Astrocyte (in vitro differentiated cells and primary cell): ENCODE data around the gene GADD45GIP1. TPM values are rescaled to one million over a fixed set of nuclear protein-coding genes. Genes with fewer than 3 reads are reported as not detected.

Source experiments
- DNase-seq: peaks from one replicate; pipeline ENCODE4 v3.0.0-alpha.2; 2010; ENCODE audit warnings: low read depth
- FAIRE-seq: peaks from 2 replicates; lab custom pipeline; 2011; peaks lifted over from hg19 to GRCh38; lab: Jason Lieb, UNC
- H2AFZ ChIP-seq: 2 replicates; pipeline ENCODE4 v1.6.0; 2012; ENCODE audit warnings: low read depth, low read length, inconsistent platforms
- H3K27ac ChIP-seq: 2 replicates; pipeline ENCODE4 v1.5.1; 2011; ENCODE audit warnings: low read depth, low read length, inconsistent platforms
- H3K27me3 ChIP-seq: 2 replicates; pipeline ENCODE4 v1.6.0; 2011; ENCODE audit warnings: low read length, inconsistent platforms; ENCODE audit not compliant: insufficient read depth
- H3K36me3 ChIP-seq: 2 replicates; pipeline ENCODE4 v1.5.1; 2011; ENCODE audit warnings: low read length, inconsistent platforms; ENCODE audit not compliant: insufficient read depth
- H3K4me1 ChIP-seq: 2 replicates; pipeline ENCODE4 v1.5.1; 2011; ENCODE audit warnings: low read length, inconsistent platforms; ENCODE audit not compliant: insufficient read depth
- H3K4me2 ChIP-seq: 2 replicates; pipeline ENCODE4 v1.6.0; 2012; ENCODE audit warnings: low read length, inconsistent platforms
- H3K4me3 ChIP-seq: 2 replicates; pipeline ENCODE4 v1.5.1; 2011; ENCODE audit warnings: low read depth, mild to moderate bottlenecking, low read length, inconsistent platforms; ENCODE audit not compliant: insufficient read depth
- H3K79me2 ChIP-seq: 2 replicates; pipeline ENCODE4 v1.6.0; 2012; ENCODE audit warnings: mild to moderate bottlenecking, low read length, inconsistent platforms; ENCODE audit not compliant: insufficient read depth
- H3K9ac ChIP-seq: 2 replicates; pipeline ENCODE4 v1.6.0; 2012; ENCODE audit warnings: mild to moderate bottlenecking, low read length, inconsistent platforms
- H3K9me3 ChIP-seq: 2 replicates; pipeline ENCODE4 v1.5.1; 2012; ENCODE audit warnings: low read depth, mild to moderate bottlenecking, low read length, inconsistent platforms; ENCODE audit not compliant: insufficient read depth
- H4K20me1 ChIP-seq: 2 replicates; pipeline ENCODE4 v1.6.0; 2012; ENCODE audit warnings: low read length, inconsistent platforms; ENCODE audit not compliant: insufficient read depth
- H3K27ac Mint-ChIP-seq: one replicate; pipeline ENCODE4 v1.8.0; 2021; ENCODE audit warnings: mild to moderate bottlenecking, mixed read lengths; ENCODE audit not compliant: unreplicated experiment
- H3K27me3 Mint-ChIP-seq: one replicate; pipeline ENCODE4 v1.8.0; 2021; ENCODE audit warnings: low read depth, mixed read lengths; ENCODE audit not compliant: unreplicated experiment
- H3K36me3 Mint-ChIP-seq: one replicate; pipeline ENCODE4 v1.8.0; 2021; ENCODE audit warnings: low read depth, mixed read lengths; ENCODE audit not compliant: unreplicated experiment
- H3K4me1 Mint-ChIP-seq: one replicate; pipeline ENCODE4 v1.8.0; 2021; ENCODE audit warnings: low read depth, mixed read lengths; ENCODE audit not compliant: unreplicated experiment
- H3K4me3 Mint-ChIP-seq: one replicate; pipeline ENCODE4 v1.8.0; 2021; ENCODE audit warnings: mild to moderate bottlenecking, moderate library complexity, mixed read lengths; ENCODE audit not compliant: unreplicated experiment
- H3K9me3 Mint-ChIP-seq: one replicate; pipeline ENCODE4 v1.8.0; 2021; ENCODE audit warnings: mild to moderate bottlenecking, mixed read lengths; ENCODE audit not compliant: unreplicated experiment
- EZH2 ChIP-seq: IDR thresholded peaks from 2 replicates; pipeline ENCODE4 v1.6.1; 2012; ENCODE audit warnings: mild to moderate bottlenecking, low read length, inconsistent platforms; ENCODE audit not compliant: insufficient read depth
- total RNA-seq: library from RNA; stranded (reverse); gene quantifications from 2 replicates; pipeline ENCODE4 v1.2.1, GENCODE V29; 2021
- TF ChIP-seq, protein P1 (sequence below): IDR thresholded peaks from 2 replicates; pipeline ENCODE4 v1.5.1; 2011; ENCODE audit warnings: low read depth, mild to moderate bottlenecking, inconsistent platforms, low read length, moderate library complexity; ENCODE audit not compliant: insufficient read depth

Gene GADD45GIP1
- total RNA-seq, 1 donor from 2014 or later: 35.5 TPM

DNA sequence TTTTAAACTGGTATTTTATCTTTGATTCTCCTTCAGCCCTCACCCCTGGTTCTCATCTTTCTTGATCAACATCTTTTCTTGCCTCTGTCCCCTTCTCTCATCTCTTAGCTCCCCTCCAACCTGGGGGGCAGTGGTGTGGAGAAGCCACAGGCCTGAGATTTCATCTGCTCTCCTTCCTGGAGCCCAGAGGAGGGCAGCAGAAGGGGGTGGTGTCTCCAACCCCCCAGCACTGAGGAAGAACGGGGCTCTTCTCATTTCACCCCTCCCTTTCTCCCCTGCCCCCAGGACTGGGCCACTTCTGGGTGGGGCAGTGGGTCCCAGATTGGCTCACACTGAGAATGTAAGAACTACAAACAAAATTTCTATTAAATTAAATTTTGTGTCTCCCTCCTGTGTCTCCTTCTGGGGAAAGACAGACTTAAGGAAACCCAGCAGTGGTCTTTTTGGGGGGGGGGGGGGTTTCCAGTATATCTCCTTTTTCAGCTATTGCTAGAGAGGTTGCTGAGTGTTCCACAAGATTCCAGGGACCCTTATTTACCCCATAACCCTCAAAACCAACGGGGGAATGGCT lies 12.8 kb downstream of the GADD45GIP1 start:
- peak overlapping the region; percentile 86 for H3K4me3 Mint-ChIP-seq

DNA sequence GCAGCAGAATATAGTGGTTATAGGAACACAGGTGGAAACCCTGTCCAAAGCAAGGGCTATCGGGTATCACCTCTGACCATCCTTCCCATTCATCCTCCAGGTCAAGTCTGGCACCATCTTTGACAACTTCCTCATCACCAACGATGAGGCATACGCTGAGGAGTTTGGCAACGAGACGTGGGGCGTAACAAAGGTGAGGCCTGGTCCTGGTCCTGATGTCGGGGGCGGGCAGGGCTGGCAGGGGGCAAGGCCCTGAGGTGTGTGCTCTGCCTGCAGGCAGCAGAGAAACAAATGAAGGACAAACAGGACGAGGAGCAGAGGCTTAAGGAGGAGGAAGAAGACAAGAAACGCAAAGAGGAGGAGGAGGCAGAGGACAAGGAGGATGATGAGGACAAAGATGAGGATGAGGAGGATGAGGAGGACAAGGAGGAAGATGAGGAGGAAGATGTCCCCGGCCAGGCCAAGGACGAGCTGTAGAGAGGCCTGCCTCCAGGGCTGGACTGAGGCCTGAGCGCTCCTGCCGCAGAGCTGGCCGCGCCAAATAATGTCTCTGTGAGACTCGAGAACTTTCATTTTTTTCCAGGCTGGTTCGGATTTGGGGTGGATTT lies 13.5 kb downstream of the GADD45GIP1 start:
- DNase-seq (no peak), FAIRE-seq (no peak)
- no peak overlapping the region for H3K4me3 ChIP-seq
- Mint-ChIP-seq H3K4me3 (peak overlapping the region; percentile 74), H3K9me3 (no peaks in the 10 kb centered on the region), H3K27me3 (no peaks in the 10 kb centered on the region), H3K36me3 (peaks cover 29% of the 10 kb centered on the region), H3K4me1 (peaks cover 31% of the 10 kb centered on the region), H3K27ac (peak overlapping the region; percentile 96)
- H3K4me2 ChIP-seq: peak overlapping the region; percentile 67
- no peaks in the 10 kb centered on the region for H3K9me3 ChIP-seq
- H4K20me1 ChIP-seq: peaks cover 78% of the 10 kb centered on the region
- peaks cover 37% of the 10 kb centered on the region for H3K4me1 ChIP-seq
- H3K36me3 ChIP-seq: peaks cover 42% of the 10 kb centered on the region
- H3K79me2 ChIP-seq: peaks cover 81% of the 10 kb centered on the region
- peak overlapping the region; percentile 18 for H3K9ac ChIP-seq
- H3K27me3 ChIP-seq: no peaks in the 10 kb centered on the region
- no peak overlapping the region for H2AFZ ChIP-seq
- TF ChIP-seq, protein P1, sequence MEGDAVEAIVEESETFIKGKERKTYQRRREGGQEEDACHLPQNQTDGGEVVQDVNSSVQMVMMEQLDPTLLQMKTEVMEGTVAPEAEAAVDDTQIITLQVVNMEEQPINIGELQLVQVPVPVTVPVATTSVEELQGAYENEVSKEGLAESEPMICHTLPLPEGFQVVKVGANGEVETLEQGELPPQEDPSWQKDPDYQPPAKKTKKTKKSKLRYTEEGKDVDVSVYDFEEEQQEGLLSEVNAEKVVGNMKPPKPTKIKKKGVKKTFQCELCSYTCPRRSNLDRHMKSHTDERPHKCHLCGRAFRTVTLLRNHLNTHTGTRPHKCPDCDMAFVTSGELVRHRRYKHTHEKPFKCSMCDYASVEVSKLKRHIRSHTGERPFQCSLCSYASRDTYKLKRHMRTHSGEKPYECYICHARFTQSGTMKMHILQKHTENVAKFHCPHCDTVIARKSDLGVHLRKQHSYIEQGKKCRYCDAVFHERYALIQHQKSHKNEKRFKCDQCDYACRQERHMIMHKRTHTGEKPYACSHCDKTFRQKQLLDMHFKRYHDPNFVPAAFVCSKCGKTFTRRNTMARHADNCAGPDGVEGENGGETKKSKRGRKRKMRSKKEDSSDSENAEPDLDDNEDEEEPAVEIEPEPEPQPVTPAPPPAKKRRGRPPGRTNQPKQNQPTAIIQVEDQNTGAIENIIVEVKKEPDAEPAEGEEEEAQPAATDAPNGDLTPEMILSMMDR: no peak
- no peak for TF ChIP-seq EZH2
- peak overlapping the region; percentile 25 for H3K27ac ChIP-seq

More for the DNA sequence above, 12.8 kb downstream of the GADD45GIP1 start:
- Histone ChIP-seq H3K79me2 (peaks cover 80% of the 10 kb centered on the region), H3K9ac (no peak overlapping the region), H4K20me1 (peaks cover 71% of the 10 kb centered on the region), H3K4me2 (peak overlapping the region; percentile 94), H3K27me3 (no peaks in the 10 kb centered on the region), H3K36me3 (peaks cover 48% of the 10 kb centered on the region), H3K9me3 (no peaks in the 10 kb centered on the region), H2AFZ (no peak overlapping the region), H3K27ac (no peak overlapping the region), H3K4me1 (peaks cover 37% of the 10 kb centered on the region), H3K4me3 (no peak overlapping the region)
- peaks cover 29% of the 10 kb centered on the region for H3K36me3 Mint-ChIP-seq
- H3K4me1 Mint-ChIP-seq: peaks cover 31% of the 10 kb centered on the region
- no peak for FAIRE-seq
- no peaks in the 10 kb centered on the region for H3K27me3 Mint-ChIP-seq
- no peaks in the 10 kb centered on the region for H3K9me3 Mint-ChIP-seq
- no peak for DNase-seq
- no peak for TF ChIP-seq EZH2
- TF ChIP-seq, protein P1: no peak
- H3K27ac Mint-ChIP-seq: peak overlapping the region; percentile 95

DNA sequence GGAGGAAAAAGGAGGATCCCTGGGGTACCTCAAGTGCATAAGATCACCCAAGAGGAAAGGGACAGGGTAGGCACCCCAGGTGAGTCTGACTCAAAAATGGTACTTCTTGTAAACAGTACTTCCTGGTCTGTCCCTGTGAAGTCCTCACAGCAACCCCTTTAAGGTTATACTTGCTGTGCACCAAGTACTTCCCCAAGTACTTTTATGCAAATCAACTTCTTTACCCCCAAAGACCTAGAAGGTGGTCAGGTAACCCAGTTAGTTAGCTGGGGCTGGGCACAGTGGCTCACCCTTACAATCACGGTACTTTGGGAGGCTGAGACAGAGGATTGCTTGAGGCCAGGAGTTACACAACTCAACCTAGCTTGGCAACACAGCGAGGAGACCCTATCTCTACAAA lies 16.1 kb downstream of the GADD45GIP1 start:
- FAIRE-seq (no peak), DNase-seq (no peak)
- peak overlapping the region; percentile 97 for H3K9ac ChIP-seq
- Mint-ChIP-seq H3K36me3 (peaks cover 27% of the 10 kb centered on the region), H3K4me1 (peaks cover 35% of the 10 kb centered on the region), H3K27me3 (no peaks in the 10 kb centered on the region), H3K9me3 (no peaks in the 10 kb centered on the region), H3K27ac (peak overlapping the region; percentile 96), H3K4me3 (peak overlapping the region; percentile 100)
- TF ChIP-seq EZH2: no peak
- TF ChIP-seq, protein P1: no peak
- H3K79me2 ChIP-seq: peaks cover 57% of the 10 kb centered on the region
- H2AFZ ChIP-seq: no peak overlapping the region
- peak overlapping the region; percentile 91 for H3K4me3 ChIP-seq
- peaks cover 68% of the 10 kb centered on the region for H4K20me1 ChIP-seq
- H3K4me1 ChIP-seq: peaks cover 31% of the 10 kb centered on the region
- H3K27ac ChIP-seq: no peak overlapping the region
- peak overlapping the region; percentile 97 for H3K4me2 ChIP-seq
- H3K9me3 ChIP-seq: no peaks in the 10 kb centered on the region
- no peaks in the 10 kb centered on the region for H3K27me3 ChIP-seq
- peaks cover 40% of the 10 kb centered on the region for H3K36me3 ChIP-seq
